LNCaP clone FGC (cell line): ENCODE measurements around the gene MED31.
"Not testable (repeated sequence)": the region's sequence is repeated elsewhere in the genome, so short reads cannot be mapped to it uniquely, and the experiment has no call there.

Experiments
- DNase-seq: peaks from one replicate; pipeline ENCODE4 v3.0.0-alpha.2; 2011; ENCODE audit warnings: low read depth
- H3K4me3 ChIP-seq: 2 replicates; pipeline ENCODE4 v1.5.1; 2011; ENCODE audit warnings: mild to moderate bottlenecking, low read depth, low read length, control low read depth
- CTCF ChIP-seq: IDR thresholded peaks from 2 replicates; pipeline ENCODE4 v1.5.1; 2012; ENCODE audit warnings: mild to moderate bottlenecking; ENCODE audit not compliant: control insufficient read depth, insufficient read depth; ENCODE audit errors: extremely low read depth

MED31 gene

DNA sequence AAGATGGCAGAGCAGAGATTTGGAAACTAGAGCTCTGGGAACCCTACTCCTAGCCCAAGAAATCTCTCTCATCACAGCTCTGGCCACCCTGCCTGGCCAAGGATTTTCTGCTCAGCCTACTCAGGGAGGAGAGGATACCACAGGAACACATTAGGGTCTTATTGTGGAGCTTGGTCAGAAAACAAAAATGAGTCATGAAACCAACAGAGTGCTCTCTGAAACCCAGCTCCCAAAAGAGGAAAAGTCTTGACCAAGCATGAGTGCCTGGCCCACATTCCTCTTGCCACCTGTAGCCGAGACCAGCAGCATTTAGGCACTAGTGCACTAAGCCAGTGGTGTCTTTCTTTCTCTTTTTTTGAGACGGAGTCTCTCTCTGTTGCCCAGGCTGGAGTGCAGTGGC, 43.6 kb upstream of the MED31 start:
- no peak for TF ChIP-seq CTCF
- H3K4me3 ChIP-seq: no peak overlapping the region
- no peak for DNase-seq

GRCh38 chr17:6691958-6692357, 40.6 kb upstream of the MED31 start:
- DNase-seq, H3K4me3 ChIP-seq: not testable (repeated sequence)

GRCh38 chr17:6691546-6691945, 40.1 kb upstream of the MED31 start:
- DNase-seq: no peak
- no peak for TF ChIP-seq CTCF
- no peak overlapping the region for H3K4me3 ChIP-seq

DNA sequence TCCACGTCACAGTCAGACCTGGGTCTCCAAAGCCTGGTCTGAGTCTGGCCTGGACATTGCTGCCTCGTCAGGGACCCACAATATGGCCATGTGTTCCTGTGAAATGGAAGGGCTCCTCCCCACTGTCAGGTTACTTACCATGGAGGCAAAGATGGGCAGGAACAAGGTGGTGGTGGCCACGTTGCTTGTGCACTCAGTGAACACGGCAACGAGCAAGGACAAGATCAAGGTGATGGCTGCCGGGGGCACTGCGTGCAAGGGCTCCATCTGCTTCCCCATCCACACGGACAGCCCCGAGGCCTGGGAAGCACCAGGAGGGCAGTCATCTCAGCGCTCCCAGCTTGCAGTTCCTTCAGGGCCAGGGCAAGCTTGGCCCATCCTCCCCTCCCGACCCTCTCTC, 39.2 kb upstream of the MED31 start:
- no peak overlapping the region for H3K4me3 ChIP-seq
- no peak for TF ChIP-seq CTCF
- DNase-seq: no peak

DNA sequence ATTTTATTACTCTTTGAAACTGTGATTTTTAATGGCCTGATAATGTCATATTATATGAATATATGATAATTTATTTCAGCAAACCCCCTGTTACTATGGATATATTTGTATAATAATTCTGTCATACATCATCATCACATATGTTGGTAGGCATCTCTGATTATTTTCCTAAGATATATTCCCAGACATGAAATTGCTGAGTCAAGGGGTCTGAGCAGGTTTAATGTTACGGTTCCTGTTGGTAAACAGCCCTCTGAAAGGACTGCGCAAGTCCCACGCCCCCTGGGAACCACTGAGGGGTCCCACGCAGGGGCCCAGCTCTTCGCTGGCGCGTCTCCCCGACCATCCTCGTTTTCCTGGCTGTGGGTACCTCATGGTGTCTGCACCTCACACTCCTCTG, 37.5 kb upstream of the MED31 start:
- no peak for TF ChIP-seq CTCF
- H3K4me3 ChIP-seq: no peak overlapping the region

GRCh38 chr17:6686026-6686425, 34.6 kb upstream of the MED31 start:
- peak; percentile 60 for DNase-seq
- H3K4me3 ChIP-seq: no peak overlapping the region
- no peak for TF ChIP-seq CTCF

More for the DNA sequence above, 37.5 kb upstream of the MED31 start:
- no peak for DNase-seq

- TF ChIP-seq CTCF: no peak
- no peak for DNase-seq
- H3K4me3 ChIP-seq: no peak overlapping the region
These were observed 33.7 kb upstream of the MED31 start for GRCh38 chr17:6684881-6685767.

DNA sequence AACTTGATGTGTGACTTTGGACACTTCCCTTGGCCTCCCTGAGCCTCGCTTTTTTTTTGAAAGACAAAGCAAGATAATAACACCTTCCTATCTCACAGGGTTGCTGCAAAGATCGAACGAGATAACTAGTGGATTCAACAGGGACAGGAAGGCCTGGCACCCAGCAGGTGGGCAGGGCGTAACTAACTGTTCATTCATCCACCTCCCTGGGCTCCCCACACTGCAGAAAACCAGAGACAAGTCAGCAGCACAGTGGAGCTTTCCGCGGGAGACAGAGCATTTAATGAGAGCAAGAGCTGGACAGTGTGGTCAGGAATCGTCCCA, 33.0 kb upstream of the MED31 start:
- DNase-seq: no peak
- TF ChIP-seq CTCF: no peak
- no peak overlapping the region for H3K4me3 ChIP-seq
